ENCODE data around the gene SH3RF3.
"Not testable (repeated sequence)": the region's sequence is repeated elsewhere in the genome, so short reads cannot be mapped to it uniquely, and the experiment has no call there.

The SH3RF3 gene

DNA sequence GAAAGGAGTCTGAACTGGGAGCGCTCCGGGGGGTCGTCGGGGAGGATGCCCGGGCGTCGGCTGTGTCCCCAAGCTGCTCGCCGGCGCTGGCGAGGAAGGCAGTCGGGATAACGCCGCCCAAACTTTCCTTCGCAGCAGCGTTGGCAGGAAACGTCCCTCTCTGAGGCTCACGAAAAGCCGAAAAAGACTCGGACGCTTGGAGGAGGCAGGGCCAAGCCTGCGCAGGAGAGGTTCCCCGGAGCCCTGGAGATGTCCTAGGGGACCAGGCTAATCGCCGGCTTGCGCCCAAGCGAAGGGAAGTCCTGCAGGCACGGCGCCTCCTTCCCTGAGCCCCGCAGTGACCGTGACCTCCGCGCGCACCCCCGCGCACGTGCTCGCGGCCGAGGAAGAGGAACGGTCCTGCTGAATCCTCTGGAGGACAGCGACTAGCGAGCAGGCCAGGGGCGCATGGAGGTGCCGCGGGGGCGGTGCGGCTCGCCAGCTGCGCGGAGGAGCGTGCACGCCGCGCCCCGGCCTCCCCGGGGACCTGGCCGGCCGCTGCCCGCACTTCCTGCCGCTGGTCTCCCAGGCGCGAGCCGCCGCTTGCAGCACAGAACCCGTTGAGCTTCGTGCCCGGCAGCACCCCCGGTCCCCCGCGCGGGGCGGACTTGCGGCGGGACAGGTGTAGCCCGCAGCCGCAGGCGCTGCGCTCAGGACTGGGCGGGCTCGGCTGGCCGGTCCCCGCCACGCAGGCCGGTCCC, at the start of gene SH3RF3:
Gene SH3RF3 (plus strand): TSS at position 590 of the 740 bp plus-strand sequence.
- no peak for FAIRE-seq

DNA sequence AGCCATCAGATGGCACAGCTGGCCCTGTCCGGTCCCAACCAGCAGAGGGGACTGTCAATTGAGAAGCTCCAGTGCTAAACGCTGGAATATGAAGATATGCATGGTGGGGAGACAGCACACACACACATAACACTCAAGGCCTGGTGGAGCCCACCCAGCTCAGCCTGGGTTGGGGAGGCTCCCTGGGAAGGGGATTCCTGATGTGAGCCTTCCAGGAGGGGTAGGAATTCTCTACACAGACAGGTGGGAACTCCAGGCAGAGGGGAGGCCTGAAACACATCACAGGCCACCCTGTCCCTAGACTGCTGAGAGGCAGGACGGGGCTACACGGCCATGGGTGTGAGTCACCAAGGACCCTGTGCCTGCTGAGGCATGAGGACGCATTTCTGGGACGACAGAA, 49.4 kb upstream of the SH3RF3 start:
- no peak for FAIRE-seq

DNA sequence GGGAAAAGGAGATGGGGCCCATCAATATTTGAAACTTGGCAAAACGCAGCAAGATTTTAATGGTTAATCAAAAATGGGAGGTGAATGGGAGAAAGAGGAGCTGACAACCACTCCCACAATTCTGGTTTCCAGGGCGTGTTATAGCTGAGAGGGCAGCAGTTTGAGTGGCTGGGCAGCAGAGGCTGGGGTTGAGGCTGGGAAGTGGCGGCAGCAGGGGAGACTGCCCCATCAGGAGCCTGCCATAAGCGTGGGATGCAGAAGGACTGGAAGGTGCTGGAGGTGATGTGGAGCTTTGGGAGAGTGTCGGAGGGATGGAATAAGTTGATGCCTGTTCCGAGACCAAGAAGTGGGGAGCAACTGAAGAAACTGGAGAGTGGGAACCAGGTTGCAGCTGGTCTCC, 48.9 kb upstream of the SH3RF3 start:
- no peak for FAIRE-seq

DNA sequence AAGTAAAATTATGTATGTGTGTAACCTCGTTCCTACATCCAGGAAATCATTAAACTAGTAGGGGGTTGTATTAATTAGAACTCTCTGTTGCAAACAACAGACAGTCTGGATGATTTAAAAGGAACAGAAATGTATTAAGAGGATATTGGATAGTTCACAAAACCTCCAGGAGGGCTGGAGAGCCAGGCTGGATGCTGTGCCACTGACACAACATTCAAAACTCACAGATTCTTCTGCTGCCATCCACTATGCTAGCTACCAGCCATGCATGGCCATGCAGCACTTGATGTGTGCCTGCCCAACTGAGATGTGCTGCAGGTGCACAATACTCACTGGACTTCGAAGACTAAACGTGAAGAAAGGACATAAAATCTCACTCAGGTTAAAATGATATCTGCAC, 48.2 kb upstream of the SH3RF3 start:
- FAIRE-seq, result no peak

DNA sequence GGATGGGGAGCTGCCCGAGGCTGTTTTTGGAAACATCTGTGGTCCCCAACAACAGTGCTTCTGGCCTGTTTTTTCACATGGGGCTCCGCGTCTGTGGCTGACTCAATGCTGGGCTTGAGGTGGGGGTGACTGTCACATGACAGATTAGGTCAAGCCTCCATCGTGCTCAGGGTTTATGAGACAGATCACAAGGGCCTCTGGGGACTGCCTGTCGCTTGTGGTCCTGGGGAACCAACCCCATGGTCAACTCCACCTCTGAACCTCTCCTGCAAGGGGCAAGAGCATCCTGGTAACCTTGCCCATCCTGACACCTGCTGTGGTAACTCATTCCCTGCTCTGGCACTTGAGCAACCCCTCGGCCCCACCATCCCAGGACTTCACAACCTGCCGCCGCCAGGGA, 47.6 kb upstream of the SH3RF3 start:
- no peak for FAIRE-seq

DNA sequence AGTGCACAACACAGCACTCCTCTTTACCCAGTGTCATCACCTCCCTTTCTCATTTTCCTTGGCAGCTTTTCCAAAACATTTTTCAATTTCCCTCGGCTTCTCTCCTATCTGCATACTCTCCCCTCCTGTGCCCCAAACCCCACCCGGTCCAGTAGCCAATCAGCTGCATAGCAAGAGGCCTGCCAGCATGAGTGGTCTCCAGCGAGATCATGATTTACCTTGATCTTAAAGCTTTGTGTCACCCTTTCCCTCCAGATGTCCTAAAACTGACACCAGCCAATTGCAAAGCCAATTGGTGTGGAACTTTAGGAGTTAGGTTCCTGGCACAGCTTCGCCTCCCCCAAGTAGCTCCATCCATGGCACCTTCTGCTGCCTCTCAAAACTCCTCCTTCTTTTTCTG, 45.2 kb upstream of the SH3RF3 start:
- no peak for FAIRE-seq

DNA sequence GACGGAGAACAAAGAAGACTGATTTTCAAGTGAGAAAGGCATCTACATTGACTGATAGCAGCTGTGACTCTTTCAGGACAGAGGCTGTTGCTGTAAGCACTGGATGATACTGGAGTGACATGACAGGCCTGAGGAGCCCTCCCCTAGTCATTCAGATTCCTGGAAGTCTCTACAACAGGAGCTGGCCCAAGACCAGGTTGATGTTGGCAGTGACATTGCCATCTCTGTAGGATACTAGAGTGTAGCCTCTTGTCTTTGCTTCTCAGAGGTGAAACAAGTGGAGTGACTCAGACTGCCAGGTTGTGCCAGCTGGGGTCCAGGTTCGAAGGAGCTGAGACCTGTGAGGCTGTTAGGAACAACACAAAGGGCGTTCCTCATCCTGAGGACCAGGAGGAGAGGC, 44.7 kb upstream of the SH3RF3 start:
- FAIRE-seq, result no peak

DNA sequence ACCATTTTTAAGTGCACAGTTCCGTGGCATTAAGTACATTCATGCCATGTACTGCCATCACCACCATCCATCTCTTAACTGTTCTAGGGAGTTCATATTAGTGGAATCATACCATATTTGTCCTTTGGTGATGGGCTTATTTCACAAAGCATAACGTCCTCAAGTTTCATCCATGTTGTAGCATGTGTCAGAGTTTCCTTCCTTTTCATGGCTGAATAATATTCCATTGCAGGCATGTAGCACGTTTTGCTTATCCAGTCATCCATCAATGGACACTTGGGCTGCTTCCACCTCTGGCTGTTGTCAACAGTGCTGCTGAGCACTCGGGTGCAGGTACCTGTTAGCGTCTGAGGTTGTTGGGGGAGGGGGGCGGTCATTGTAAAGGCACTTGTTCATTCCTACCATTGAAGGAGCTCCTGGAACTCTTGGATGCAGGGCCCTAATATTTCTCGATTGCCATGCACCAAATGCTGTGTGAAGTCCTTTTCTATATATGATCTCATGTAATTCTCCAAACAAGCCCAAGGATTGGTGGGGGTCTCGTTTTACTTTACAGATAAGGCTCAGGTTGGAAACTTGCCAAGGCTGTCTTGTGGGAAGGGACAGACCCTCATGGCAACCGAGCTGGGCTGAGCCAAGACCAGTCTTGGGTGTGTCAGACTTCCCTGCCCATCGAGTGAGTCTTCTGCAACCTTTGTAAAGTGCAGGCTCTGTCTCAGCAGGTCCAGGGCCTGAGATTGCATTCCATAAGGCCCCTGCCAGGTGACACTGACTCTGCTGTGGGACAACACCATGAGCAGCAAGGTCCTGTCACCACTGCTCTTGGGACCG, 42.9 kb upstream of the SH3RF3 start:
- FAIRE-seq, result no peak

DNA sequence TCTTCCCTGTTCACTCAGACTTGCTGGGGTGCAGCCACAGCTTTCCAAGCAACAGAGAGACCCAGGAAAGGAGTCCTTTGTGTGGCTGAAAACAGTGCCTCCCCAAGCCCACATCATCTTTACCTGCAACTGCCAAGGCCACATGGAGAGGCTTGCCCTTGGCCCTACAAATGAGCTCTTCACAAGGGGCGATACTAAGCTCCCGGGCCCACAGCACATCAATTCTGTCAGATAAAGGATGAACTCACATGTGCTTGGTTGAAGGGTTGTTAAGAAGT, 42.3 kb upstream of the SH3RF3 start:
- no peak for FAIRE-seq

DNA sequence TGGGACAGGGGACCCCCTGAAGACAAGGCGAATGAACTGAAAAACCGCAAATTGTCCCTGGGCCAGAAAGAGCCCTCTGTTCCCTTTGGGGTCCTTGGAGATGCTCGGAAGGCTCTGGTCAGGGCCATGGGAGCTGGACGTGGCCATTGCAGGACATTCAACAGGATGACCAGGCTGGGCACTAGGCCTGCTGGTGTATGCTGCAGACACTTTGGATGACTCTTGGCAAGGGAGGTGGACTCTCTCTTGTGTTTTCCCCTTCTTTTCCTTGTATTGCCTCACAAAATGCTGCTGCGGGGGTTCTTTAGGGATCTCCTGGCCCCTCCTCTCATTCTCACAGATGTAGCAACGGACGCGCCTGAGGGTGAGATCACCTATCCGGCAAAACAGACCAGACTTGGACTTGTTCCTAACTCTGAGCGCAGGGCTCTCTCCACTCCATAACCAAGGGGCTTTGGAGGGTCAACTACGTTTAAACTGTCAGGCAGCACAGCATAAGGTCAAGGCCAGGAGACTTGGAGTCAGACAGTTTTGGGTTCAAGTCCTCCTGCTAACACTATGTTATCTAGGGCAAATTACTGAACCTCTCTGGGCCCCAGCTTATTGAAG, 41.8 kb upstream of the SH3RF3 start:
- FAIRE-seq, result no peak

DNA sequence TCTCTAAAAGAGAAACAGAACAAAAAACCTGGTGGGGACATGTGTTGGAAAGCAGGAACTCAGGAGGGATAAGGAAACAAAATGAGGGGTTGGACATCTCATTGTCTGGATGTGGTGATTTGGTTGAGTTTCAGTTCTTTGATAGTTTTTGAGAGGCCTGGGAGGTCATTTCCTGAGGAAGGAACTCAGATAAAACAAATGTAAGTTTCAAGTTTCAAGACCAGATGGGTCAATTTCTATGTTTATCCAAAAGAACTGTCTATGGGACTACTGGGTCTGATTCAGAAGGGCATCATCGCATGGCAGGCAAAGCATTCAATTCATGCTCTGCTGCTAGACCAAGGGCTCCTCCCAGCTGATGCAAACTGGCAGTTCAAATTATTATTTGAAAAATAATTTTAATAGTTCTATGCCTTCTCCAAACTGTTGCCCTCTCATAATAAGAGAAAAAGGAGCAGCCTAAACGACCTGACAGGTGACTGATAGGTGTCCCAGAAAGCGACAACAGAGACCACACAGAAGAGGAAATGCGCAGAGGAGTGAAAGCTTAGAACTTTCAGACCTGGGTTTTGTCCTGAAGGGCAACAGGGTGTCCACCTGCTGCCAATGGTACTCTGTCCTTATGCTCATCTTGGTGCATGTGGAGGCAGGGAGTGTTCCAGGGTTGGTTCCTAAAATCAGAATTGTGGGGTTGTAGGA, 39.3 kb upstream of the SH3RF3 start:
- no peak for FAIRE-seq

DNA sequence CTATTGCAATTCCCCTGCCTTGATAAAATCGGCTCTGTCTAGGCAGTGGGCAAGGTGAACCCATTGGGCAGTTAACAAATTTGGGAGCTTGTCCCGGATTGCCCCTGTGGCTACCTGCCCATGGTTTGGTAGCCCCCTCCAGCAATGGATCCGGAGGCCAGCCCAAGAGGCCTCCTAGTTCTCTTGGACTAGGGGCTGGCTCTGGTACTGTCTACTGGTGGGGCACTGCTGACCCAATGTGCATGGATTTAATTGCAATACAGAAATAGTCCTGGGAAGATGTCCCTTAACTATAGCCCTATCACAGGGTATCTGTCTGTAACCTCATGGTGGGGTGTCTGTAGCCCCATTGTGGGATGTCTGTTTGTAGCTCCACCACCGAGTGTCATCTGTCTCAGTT, 37.5 kb upstream of the SH3RF3 start:
- FAIRE-seq, result no peak

DNA sequence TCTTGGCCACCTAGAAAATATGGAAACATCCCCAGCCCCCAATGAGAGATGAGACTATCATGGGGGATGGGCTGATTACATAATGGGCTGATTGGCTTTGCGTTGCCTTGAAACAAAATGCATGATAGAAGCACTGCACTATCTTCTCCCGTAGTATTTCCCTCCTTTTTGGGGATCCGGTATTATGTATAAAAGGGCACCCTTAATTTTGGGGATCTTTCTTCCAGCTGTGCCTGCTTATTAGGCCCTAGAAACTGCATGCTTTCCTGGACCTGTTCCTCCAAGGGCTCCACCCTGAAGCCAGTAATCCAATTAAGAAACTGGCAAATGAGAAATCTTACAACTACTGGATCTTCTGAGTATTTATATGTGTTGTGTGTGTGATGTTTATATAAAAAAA, 34.9 kb upstream of the SH3RF3 start:
- no peak for FAIRE-seq

DNA sequence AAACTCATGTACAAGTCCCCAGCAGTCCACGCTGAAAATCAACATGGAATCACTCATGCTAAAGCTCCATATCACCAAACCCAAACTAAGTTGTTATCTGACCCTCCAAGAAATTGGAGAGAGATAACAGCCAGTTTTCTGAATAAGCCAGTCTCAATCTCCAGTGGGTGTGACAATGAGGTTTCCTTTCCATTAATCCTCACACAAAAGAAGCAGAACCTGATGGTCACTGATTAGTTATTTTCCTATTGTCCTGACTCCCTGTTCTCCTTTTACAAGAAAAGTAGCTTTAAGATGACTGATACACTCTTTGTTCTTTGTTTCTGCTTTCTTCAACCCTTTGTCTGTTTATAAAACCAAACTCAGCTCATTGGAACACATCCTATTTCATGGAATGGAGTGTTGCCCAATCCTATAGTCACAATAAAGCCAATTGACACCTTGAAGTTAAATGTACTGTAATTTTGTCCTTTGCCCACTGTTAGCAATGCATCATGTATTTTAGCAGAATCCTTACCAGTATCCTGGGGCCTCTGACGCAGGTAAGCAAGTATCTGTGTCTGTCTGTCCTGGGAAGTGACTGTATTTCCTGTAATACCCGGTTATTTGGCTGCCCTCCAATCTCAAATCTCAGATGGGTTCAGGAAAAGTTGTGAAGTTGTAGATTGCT, 30.6 kb upstream of the SH3RF3 start:
- no peak for FAIRE-seq

DNA sequence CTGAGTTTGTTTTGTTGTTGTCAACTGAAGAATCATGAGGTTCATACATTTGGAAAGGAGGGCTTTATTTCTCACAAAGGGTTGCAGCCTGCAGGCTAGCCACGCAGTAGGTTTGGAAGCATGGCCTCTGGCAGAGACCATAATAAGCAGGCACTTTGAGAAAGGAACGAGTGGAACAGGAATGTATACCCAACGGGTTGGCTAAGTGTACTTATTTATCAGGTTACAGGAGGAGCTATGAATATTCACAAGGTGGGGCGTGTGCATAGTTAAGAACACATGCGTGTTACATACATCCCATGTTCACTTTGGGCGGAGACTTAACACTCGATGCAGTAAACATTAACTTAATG, 30.1 kb upstream of the SH3RF3 start:
- FAIRE-seq, result no peak

DNA sequence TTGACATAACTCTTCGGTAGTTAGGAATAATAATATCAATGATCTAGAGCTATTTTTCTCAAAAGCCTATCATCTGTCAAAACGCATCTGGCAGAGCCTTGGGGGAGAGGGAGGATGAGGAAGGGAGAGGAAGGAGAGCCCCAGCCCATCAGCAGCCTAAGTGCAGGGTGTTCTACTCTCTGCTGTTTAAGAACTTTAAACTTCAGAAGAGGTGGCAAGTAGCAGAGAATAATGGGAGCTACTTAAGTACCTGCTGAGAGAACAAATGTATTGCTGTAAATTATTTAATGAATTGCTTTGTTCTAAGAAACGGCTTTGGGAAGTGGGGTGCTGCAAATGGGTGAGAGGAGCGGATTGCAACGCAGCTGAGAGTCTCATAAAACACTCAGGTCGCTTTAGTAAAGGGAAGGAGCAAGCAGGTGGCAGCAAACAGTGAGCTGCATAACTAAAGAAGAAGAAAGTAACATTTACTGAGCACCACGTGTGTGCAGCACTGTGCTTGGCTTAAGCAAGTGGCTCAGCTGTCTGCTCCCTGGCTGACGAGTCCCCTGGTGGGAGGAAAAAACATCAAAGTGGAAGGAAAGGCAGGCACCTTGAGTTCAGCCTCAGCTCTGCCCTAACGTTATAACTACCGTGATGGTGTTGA, 26.3 kb upstream of the SH3RF3 start:
- no peak for FAIRE-seq

DNA sequence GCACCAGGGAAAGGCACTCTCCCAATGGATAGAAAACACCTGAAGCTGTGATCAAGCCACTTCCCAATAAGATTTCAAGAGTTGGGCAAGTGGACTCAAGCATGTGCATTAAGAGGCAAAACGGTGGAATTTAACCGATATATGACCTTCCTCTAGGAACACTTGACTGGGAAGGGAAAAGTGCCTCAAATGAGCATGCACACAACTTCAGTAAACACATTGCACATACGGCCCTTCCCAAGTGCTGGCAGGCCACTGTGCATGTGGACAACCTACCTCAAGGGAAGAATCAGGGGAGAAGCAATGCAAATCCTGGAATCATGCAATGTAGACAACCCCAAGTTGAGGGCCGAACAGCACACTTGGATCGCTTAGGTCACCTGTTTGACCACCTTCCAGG, 23.9 kb upstream of the SH3RF3 start:
- no peak for FAIRE-seq

DNA sequence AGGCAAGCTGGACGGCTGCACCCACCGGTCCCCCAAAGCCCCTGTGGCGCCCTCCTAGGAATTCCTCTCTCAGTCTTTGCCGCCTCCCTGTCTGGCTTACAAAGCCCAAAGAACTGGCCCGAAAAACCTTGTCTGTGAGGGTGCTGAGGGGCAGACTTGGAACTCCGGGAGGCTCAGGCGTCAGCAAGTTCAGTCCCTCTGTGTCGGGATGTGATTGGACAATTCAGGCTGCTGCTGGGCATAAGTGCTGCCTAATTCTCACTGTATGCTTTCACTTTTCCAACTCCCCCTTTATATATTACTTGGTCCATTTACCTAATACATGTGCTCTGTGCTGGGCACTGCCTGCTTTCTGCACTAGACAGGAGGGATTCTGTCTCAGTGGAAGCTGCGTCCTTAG, 20.3 kb upstream of the SH3RF3 start:
- FAIRE-seq, result no peak

DNA sequence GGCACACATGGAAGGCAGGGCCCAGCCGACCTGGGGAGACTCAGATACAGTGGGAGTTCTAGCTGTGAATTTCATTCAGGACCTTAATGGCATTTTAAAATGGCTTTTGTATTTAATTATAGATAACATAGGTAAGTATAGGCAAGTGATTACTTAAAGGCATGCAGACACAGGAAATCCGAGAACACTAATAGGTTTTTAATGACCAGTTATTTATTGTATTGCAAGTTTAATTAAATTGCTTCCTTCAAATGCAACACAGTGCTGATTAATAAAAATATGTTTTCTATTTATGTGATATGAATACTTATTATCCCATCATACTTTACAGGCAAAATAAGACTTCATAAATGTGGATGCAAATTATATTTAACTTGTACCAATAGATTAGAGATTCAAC, 19.7 kb upstream of the SH3RF3 start:
- no peak for FAIRE-seq

DNA sequence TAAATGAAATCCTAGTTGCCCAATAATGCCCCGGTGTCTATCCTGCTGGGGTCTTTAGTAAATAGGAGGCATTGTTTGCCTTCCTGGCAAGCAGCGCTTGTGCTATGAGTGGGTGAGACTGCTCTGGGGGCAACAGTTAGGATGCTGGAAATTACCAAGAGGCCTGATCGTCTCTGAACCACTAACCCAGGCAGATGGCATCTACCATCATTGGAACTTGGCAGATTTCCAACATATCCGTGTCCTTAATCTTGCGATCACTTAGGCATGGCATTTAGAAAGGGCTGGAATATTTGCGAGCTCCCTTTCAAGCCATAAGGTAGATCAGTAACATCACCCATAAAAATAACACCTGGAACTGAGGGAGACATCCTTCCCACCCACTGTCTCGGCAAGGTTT, 18.8 kb upstream of the SH3RF3 start:
- FAIRE-seq, result no peak

DNA sequence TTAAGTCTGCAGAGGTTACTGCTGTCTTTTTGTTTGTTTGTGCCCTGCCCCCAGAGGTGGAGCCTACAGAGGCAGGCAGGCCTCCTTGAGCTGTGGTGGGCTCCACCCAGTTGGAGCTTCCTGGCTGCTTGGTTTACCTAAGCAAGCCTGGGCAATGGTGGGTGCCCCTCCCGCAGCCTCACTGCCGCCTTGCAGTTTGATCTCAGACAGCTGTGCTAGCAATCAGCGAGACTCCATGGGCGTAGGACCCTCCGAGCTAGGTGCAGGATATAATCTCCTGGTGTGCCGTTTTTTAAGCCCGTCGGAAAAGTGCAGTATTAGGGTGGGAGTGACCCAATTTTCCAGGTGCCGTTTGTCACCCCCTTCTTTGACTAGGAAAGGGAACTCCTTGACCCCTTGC, 11.8 kb upstream of the SH3RF3 start:
- FAIRE-seq, result not testable (repeated sequence)

DNA sequence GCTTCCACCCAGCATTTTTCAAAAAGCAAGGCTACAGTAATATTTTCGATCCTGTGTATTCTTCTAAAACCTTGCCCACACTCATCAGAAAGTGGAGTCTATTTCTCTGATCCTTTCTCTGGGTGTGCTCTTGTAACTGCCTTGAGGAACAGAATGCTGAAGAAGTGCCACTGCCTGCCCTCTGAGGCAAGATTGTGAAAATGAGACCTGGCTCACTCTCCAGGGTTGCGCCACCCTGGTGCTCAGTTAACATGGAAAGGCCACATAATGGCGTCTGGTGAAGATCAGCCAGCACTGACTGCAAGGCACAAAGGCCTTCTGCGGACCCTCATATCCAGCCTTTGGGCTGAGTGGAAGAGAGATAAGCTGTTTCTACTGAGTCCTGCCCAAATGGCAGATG, 11.2 kb upstream of the SH3RF3 start:
- FAIRE-seq, result no peak

DNA sequence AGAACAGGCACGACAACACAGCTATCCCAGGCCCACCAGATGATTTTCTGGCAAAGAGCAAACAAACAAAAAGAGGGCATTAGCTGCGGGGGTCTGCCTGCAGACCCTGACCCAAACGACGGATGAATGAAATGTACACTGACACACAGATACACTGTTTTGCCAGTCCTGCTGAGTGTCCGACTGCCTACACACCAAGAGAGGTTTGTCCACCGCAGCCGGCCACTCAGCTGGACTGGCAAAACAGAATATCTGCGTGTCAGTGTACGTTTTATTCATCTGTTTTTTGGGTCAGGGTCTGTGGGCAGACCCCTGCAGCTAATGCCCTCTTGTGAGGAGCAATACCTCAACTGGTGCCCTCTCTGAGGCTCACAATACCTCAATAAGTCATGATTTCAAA, 10.7 kb upstream of the SH3RF3 start:
- no peak for FAIRE-seq
